ENCODE measurements around the gene CHD1L.
"Not testable (repeated sequence)": the region's sequence is repeated elsewhere in the genome, so short reads cannot be mapped to it uniquely, and the experiment has no call there.

CHD1L gene

DNA sequence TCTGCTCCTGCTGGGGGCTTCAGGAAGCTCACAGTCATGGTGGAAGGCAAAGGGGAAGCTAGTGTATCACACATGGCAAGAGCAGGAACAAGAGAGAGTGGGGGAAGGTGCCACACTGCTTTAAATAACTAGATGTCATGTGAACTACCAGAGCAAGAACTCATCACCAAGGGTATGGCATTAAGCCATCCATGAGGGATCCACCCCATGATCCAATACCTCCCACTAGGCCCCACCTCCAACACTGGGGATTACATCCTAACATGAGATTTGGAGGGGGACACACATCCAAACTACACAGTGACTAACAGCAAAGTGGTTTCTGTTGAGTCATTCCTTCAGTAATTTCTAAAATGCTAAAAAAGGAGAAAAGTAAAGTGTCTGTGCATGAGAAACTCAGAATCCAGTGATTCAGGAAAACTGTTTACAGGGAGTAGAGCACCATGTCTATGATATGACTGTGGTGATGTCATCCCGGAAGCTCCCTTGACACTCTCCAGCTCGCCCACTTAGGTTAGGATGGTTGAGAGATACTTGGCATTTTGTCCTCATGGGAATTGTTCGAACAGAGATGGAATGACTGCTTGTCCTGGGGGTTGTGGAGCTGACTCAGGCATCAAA is 50.3 kb downstream of the CHD1L start:
- no peak for DNase-seq (ENCODE audit: extremely low spot score)
- CTCF ChIA-PET, result interaction anchor here (0.6 kb wide), 1 partner anchor 188 kb away, joined by 3 read pairs; no protein-coding TSS in a partner anchor
- TF ChIP-seq HDGF (IDR thresholded peaks at IDR 0.05; ENCODE audit: borderline replicate concordance) (no peak), FOXM1 (IDR thresholded peaks at IDR 0.05; ENCODE audit: borderline replicate concordance) (no peak), L3MBTL2 (conservative IDR thresholded peaks at IDR 0.05) (no peak), ARNT (IDR thresholded peaks at IDR 0.05) (no peak), NFRKB (IDR thresholded peaks at IDR 0.05) (no peak), SUZ12 (IDR thresholded peaks at IDR 0.05) (no peak), CTBP1 (IDR thresholded peaks at IDR 0.05; ENCODE audit: borderline replicate concordance) (no peak), LEF1 (IDR thresholded peaks at IDR 0.05; ENCODE audit: borderline replicate concordance) (no peak), FOXK2 (IDR thresholded peaks at IDR 0.05) (no peak), BHLHE40 (IDR thresholded peaks at IDR 0.05; ENCODE audit: borderline replicate concordance) (no peak), FOXA1 (IDR thresholded peaks at IDR 0.05) (no peak), ELF4 (IDR thresholded peaks at IDR 0.05) (no peak), SP1 (IDR thresholded peaks at IDR 0.05) (no peak), TARDBP (IDR thresholded peaks at IDR 0.05) (no peak), PKNOX1 (IDR thresholded peaks at IDR 0.05) (no peak), ZNF384 (IDR thresholded peaks at IDR 0.05) (no peak)
- POLR2A ChIA-PET, result no interaction called here

DNA sequence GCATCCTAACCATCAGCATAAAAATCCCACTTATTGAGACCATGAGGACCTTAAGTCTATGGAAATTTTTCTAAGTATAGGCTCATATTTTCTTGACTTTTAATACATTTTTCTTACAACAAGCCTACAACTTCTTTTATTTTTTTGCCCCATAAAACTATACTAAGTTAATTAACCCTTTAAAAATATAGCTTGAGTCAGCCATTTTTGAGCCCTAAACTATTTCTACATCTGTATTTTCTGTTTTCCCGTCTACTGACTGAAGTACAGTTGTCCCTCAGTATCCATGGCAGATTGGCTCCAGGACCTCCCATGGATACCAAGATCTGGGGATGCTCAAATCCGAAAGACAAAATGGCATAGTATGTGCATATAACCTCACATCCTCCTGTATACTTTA is 55.0 kb downstream of the CHD1L start:
- ChIA-PET CTCF (interaction anchor here (0.6 kb wide), 1 partner anchor 68 kb away, joined by 3 read pairs; no protein-coding TSS in a partner anchor), POLR2A (no interaction called here)
- no peak for DNase-seq (ENCODE audit: extremely low spot score)
- TF ChIP-seq BHLHE40 (IDR thresholded peaks at IDR 0.05; ENCODE audit: borderline replicate concordance), result no peak
- TF ChIP-seq FOXA1 (IDR thresholded peaks at IDR 0.05), result no peak
- no peak for TF ChIP-seq ELF4 (IDR thresholded peaks at IDR 0.05)
- no peak for TF ChIP-seq SP1 (IDR thresholded peaks at IDR 0.05)
- no peak for TF ChIP-seq PKNOX1 (IDR thresholded peaks at IDR 0.05)
- no peak for TF ChIP-seq ARNT (IDR thresholded peaks at IDR 0.05)
- TF ChIP-seq NFRKB (IDR thresholded peaks at IDR 0.05), result no peak
- no peak for TF ChIP-seq ZNF384 (IDR thresholded peaks at IDR 0.05)
- no peak for TF ChIP-seq HDGF (IDR thresholded peaks at IDR 0.05; ENCODE audit: borderline replicate concordance)

GRCh38 chr1:147305803-147306202 is 63.3 kb downstream of the CHD1L start:
- POLR2A ChIA-PET; DNase-seq (ENCODE audit: extremely low spot score); CTCF ChIA-PET: not testable (repeated sequence)

DNA sequence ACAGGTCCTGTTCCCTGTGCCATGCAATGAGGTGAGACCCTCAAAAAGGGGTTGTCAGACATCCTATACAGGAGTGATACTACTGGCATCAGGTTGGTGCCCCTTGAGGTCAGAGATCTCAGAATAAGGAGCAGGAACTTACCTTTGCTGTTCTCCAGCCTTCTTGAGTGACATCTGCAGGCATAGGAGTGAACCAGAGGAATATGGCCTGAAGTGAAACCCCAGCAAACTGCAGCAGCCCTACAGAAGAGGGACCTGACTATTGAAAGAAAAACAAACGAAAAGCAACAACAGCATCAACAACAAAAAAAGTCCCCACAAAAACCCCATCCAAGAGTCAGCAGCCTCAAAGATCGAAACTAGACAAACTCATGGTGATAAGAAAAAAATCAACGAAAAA is 74.5 kb downstream of the CHD1L start:
- no peak for DNase-seq (ENCODE audit: extremely low spot score)
- ChIA-PET CTCF (no interaction called here), POLR2A (no interaction called here)
- no peak for TF ChIP-seq FOXK2 (IDR thresholded peaks at IDR 0.05)
- TF ChIP-seq TARDBP (IDR thresholded peaks at IDR 0.05), result no peak
- TF ChIP-seq FOXA1 (IDR thresholded peaks at IDR 0.05), result no peak
- TF ChIP-seq BHLHE40 (IDR thresholded peaks at IDR 0.05; ENCODE audit: borderline replicate concordance), result no peak
- TF ChIP-seq CTBP1 (IDR thresholded peaks at IDR 0.05; ENCODE audit: borderline replicate concordance), result no peak
- TF ChIP-seq LEF1 (IDR thresholded peaks at IDR 0.05; ENCODE audit: borderline replicate concordance), result no peak
- no peak for TF ChIP-seq SUZ12 (IDR thresholded peaks at IDR 0.05)
- TF ChIP-seq L3MBTL2 (conservative IDR thresholded peaks at IDR 0.05), result no peak
- TF ChIP-seq SP1 (IDR thresholded peaks at IDR 0.05), result no peak
- no peak for TF ChIP-seq ZNF384 (IDR thresholded peaks at IDR 0.05)
- TF ChIP-seq FOXM1 (IDR thresholded peaks at IDR 0.05; ENCODE audit: borderline replicate concordance), result no peak
- no peak for TF ChIP-seq PKNOX1 (IDR thresholded peaks at IDR 0.05)
- TF ChIP-seq HDGF (IDR thresholded peaks at IDR 0.05; ENCODE audit: borderline replicate concordance), result no peak
- TF ChIP-seq ARNT (IDR thresholded peaks at IDR 0.05), result no peak
- TF ChIP-seq NFRKB (IDR thresholded peaks at IDR 0.05), result no peak
- no peak for TF ChIP-seq ELF4 (IDR thresholded peaks at IDR 0.05)

- CTCF ChIA-PET; POLR2A ChIA-PET; DNase-seq (ENCODE audit: extremely low spot score): not testable (repeated sequence)
- TF ChIP-seq L3MBTL2 (conservative IDR thresholded peaks at IDR 0.05), result peak; percentile 69
Observed at GRCh38 chr1:147326933-147327687, 84.6 kb downstream of the CHD1L start.

GRCh38 chr1:147334292-147334691 is 91.8 kb downstream of the CHD1L start:
- DNase-seq (ENCODE audit: extremely low spot score), result no peak
- TF ChIP-seq L3MBTL2 (conservative IDR thresholded peaks at IDR 0.05) (no peak), ARNT (IDR thresholded peaks at IDR 0.05) (no peak), ZNF384 (IDR thresholded peaks at IDR 0.05) (no peak), SUZ12 (IDR thresholded peaks at IDR 0.05) (no peak), ELF4 (IDR thresholded peaks at IDR 0.05) (no peak), PKNOX1 (IDR thresholded peaks at IDR 0.05) (no peak), TARDBP (IDR thresholded peaks at IDR 0.05) (no peak), HDGF (IDR thresholded peaks at IDR 0.05; ENCODE audit: borderline replicate concordance) (no peak), FOXK2 (IDR thresholded peaks at IDR 0.05) (no peak), FOXA1 (IDR thresholded peaks at IDR 0.05) (no peak), LEF1 (IDR thresholded peaks at IDR 0.05; ENCODE audit: borderline replicate concordance) (no peak), FOXM1 (IDR thresholded peaks at IDR 0.05; ENCODE audit: borderline replicate concordance) (no peak), NFRKB (IDR thresholded peaks at IDR 0.05) (no peak), BHLHE40 (IDR thresholded peaks at IDR 0.05; ENCODE audit: borderline replicate concordance) (no peak), CTBP1 (IDR thresholded peaks at IDR 0.05; ENCODE audit: borderline replicate concordance) (no peak), SP1 (IDR thresholded peaks at IDR 0.05) (no peak)
- POLR2A ChIA-PET, result no interaction called here
- CTCF ChIA-PET, result interaction anchor here (0.7 kb wide), 1 partner anchor 63 kb away, joined by 4 read pairs; no protein-coding TSS in a partner anchor

Measured in HEK293T (cell line).